Suprapubic skin (tissue), 3 donors: ENCODE results near the gene APLP2.

Experiments
- CTCF ChIP-seq, 2 donors: fragments of 200-600 bp in 1 of 2; fragments of 450-650 bp in 1 of 2; sonication (generic) in 1 of 2; IDR thresholded peaks; one replicate each; pipeline ENCODE4 v1.5.1; 2016 to 2019; ENCODE audit warnings: antibody characterized with exemption in 2 of 2, mild to moderate bottlenecking in 1 of 2, moderate library complexity in 1 of 2
- EP300 ChIP-seq: sonication (generic); formaldehyde crosslinking; IDR thresholded peaks from one replicate; pipeline ENCODE4 v1.6.1; 2017; ENCODE audit warnings: antibody characterized with exemption

GRCh38 chr11:130088919-130089673 lies 19.4 kb downstream of the APLP2 start:
- TF ChIP-seq CTCF (IDR thresholded peaks at IDR 0.05) (no peak), EP300 (no peak)
